HepG2 (cell line): Measurements from ENCODE around the gene COL5A1. TPM values are rescaled to one million over a fixed set of nuclear protein-coding genes. Genes with fewer than 3 reads are reported as not detected.

Experiments used
- ATAC-seq: fragments of 200-7000 bp; cut with Tn5 transposase; 3 replicates; pipeline ENCODE4 v1.9.1; 2020; ENCODE audit warnings: mild to moderate bottlenecking, moderate library complexity
- BruUV-seq: library from RNA; stranded (reverse); fragments of 400-500 nt; replicated peaks from 2 replicates; lab custom pipeline; 2021; lab: Mats Ljungman, UMichigan
- CTCF ChIA-PET: fragments of 300-600 bp; formaldehyde crosslinking; extraction: SDS; loops from one replicate; lab custom pipeline; 2021; ENCODE audit warnings: low total read pairs, inconsistent platforms, low intra/inter-chr PET ratio; lab: Yijun Ruan, JAX
- POLR2A ChIA-PET: fragments of 350-600 bp; sonication (Branson Sonifier 250); formaldehyde crosslinking; loops from one replicate; lab custom pipeline; 2020; ENCODE audit warnings: antibody characterized with exemption, inconsistent platforms; lab: Yijun Ruan, JAX
- DNase-seq: peaks from one replicate; pipeline ENCODE4 v3.0.0-alpha.2; 2015; ENCODE audit warnings: low spot score
- FAIRE-seq: peaks from 3 replicates; lab custom pipeline; 2011; peaks lifted over from hg19 to GRCh38; lab: Jason Lieb, UNC
- H2AFZ ChIP-seq: one replicate; pipeline ENCODE4 v1.6.1; 2011; ENCODE audit warnings: low read length, inconsistent platforms
- H3K27ac ChIP-seq: fragments of 300-600 bp; 3 replicates; pipeline ENCODE4 v1.8.0; 2011; ENCODE audit warnings: mixed run types, mild to moderate bottlenecking, mixed read lengths, low read length, inconsistent platforms; ENCODE audit not compliant: insufficient read depth; ENCODE audit errors: extremely low read length
- H3K27me3 ChIP-seq, 2 experiments: fragments of 200-600 bp in 1 of 2; 2 replicates in 1 of 2; 3 replicates in 1 of 2; pipeline versions ENCODE4 v1.6.0 to v1.8.0; 2011; ENCODE audit warnings: low read length in 2 of 2, mild to moderate bottlenecking in 2 of 2, moderate library complexity in 2 of 2, inconsistent platforms in 1 of 2; ENCODE audit not compliant: insufficient read depth in 2 of 2, control insufficient read depth in 1 of 2
- H3K36me3 ChIP-seq, 2 experiments: fragments of 200-600 bp in 1 of 2; replicated peaks in 1 of 2; 2 replicates in 1 of 2; 3 replicates in 1 of 2; pipeline versions ENCODE4 v1.5.1 to v1.8.0; 2011; ENCODE audit warnings: low read length in 2 of 2, inconsistent platforms in 1 of 2; ENCODE audit not compliant: insufficient read depth in 2 of 2, control insufficient read depth in 1 of 2
- H3K4me1 ChIP-seq: 2 replicates; pipeline ENCODE4 v1.5.1; 2012; ENCODE audit warnings: low read length, inconsistent platforms; ENCODE audit not compliant: insufficient read depth
- H3K4me2 ChIP-seq: 2 replicates; pipeline ENCODE4 v1.6.0; 2011; ENCODE audit warnings: low read depth, low read length, inconsistent platforms
- H3K4me3 ChIP-seq, 3 experiments: fragments of 200-600 bp in 1 of 3; sonication (generic), shearing (Covaris generic) in 1 of 3; replicated peaks in 1 of 3; 2 replicates each; pipeline ENCODE4 v1.5.1; 2011 to 2016; ENCODE audit warnings: low read length in 3 of 3, inconsistent platforms in 2 of 3, low read depth in 2 of 3, mild to moderate bottlenecking in 2 of 3, control low read depth in 1 of 3, mixed read lengths in 1 of 3; ENCODE audit not compliant: insufficient read depth in 1 of 3
- H3K79me2 ChIP-seq: one replicate; pipeline ENCODE4 v1.6.1; 2011; ENCODE audit warnings: low read length, inconsistent platforms; ENCODE audit not compliant: insufficient read depth
- H3K9ac ChIP-seq: 2 replicates; pipeline ENCODE4 v1.6.0; 2011; ENCODE audit warnings: mild to moderate bottlenecking, low read depth, low read length, inconsistent platforms; ENCODE audit not compliant: insufficient read depth
- H3K9me3 ChIP-seq: 2 replicates; pipeline ENCODE4 v1.5.1; 2012; ENCODE audit warnings: mild to moderate bottlenecking, low read length
- H4K20me1 ChIP-seq: 2 replicates; pipeline ENCODE4 v1.6.0; 2011; ENCODE audit warnings: inconsistent platforms, mild to moderate bottlenecking, low read length, moderate library complexity; ENCODE audit not compliant: insufficient read depth
- ARHGAP35 ChIP-seq: sonication (generic); formaldehyde crosslinking; IDR thresholded peaks from 2 replicates; pipeline ENCODE4 v1.9.0; 2022; ENCODE audit warnings: mild to moderate bottlenecking, inconsistent platforms, moderate library complexity, missing genetic modification reagents, borderline replicate concordance
- ERF ChIP-seq: IDR thresholded peaks from 2 replicates; pipeline ENCODE4 v1.6.1; 2018; ENCODE audit warnings: missing biosample characterization, missing genetic modification reagents
- GTF3A ChIP-seq: sonication (generic); formaldehyde crosslinking; conservative IDR thresholded peaks from 2 replicates; pipeline ENCODE4 v1.4.0; 2020; ENCODE audit warnings: mild to moderate bottlenecking, missing genetic modification reagents
- MTF1 ChIP-seq: sonication (generic); formaldehyde crosslinking; IDR thresholded peaks from 2 replicates; pipeline ENCODE4 v1.5.0; 2020; ENCODE audit warnings: missing genetic modification reagents
- SKIL ChIP-seq: sonication (generic); formaldehyde crosslinking; IDR thresholded peaks from 2 replicates; pipeline ENCODE4 v1.8.0; 2022; ENCODE audit warnings: missing genetic modification reagents, mild to moderate bottlenecking, moderate library complexity, borderline replicate concordance
- TMF1 ChIP-seq: sonication (generic); formaldehyde crosslinking; IDR thresholded peaks from 2 replicates; pipeline ENCODE4 v1.8.1; 2022; ENCODE audit warnings: low read depth, missing genetic modification reagents
- ZBTB43 ChIP-seq: sonication (generic); formaldehyde crosslinking; conservative IDR thresholded peaks from 2 replicates; pipeline ENCODE4 v1.4.0; 2020; ENCODE audit warnings: missing genetic modification reagents
- ZKSCAN5 ChIP-seq: sonication (generic); formaldehyde crosslinking; IDR thresholded peaks from 2 replicates; pipeline ENCODE4 v1.5.1; 2020; ENCODE audit warnings: mild to moderate bottlenecking, missing genetic modification reagents
- ZNF367 ChIP-seq: sonication (generic); formaldehyde crosslinking; IDR thresholded peaks from 2 replicates; pipeline ENCODE4 v1.4.0; 2020; ENCODE audit warnings: missing genetic modification reagents, borderline replicate concordance
- ZNF460 ChIP-seq: sonication (generic); formaldehyde crosslinking; IDR thresholded peaks from 2 replicates; pipeline ENCODE4 v1.5.1; 2020; ENCODE audit warnings: missing genetic modification reagents, mild to moderate bottlenecking, borderline replicate concordance
- ZNF562 ChIP-seq: sonication (generic); formaldehyde crosslinking; IDR thresholded peaks from 2 replicates; pipeline ENCODE4 v1.8.0; 2022; ENCODE audit warnings: missing genetic modification reagents, borderline replicate concordance
- ZNF646 ChIP-seq: sonication (generic); formaldehyde crosslinking; IDR thresholded peaks from 2 replicates; pipeline ENCODE4 v1.9.0; 2021; ENCODE audit warnings: mild to moderate bottlenecking, missing genetic modification reagents
- ZNF749 ChIP-seq: sonication (generic); formaldehyde crosslinking; IDR thresholded peaks from 2 replicates; pipeline ENCODE4 v1.8.0; 2022; ENCODE audit warnings: mild to moderate bottlenecking, missing genetic modification reagents, moderate library complexity, borderline replicate concordance
- ZNF777 ChIP-seq: sonication (generic); formaldehyde crosslinking; IDR thresholded peaks from 2 replicates; pipeline ENCODE4 v1.4.0; 2020; ENCODE audit warnings: missing genetic modification reagents
- WGBS: methylation state at CpG from one replicate; pipeline ENCODE4 v1.1.6; 2017; ENCODE audit warnings: low lambda C conversion rate; 5-methylcytosine and 5-hydroxymethylcytosine counted together
- in situ Hi-C: cut with HindIII; loops from 2 replicates; pipeline ENCODE4 v1.10.0; 2017; ENCODE audit warnings: low pct_unique_long_range_greater_than_20kb; ENCODE audit not compliant: extremely low pct_ligation_motif_present
- intact Hi-C: fragments of 100-400 bp; cut with micrococcal nuclease; formaldehyde crosslinking; loops from one replicate; pipeline ENCODE4 v1.10.0; 2022; ENCODE audit not compliant: unreplicated experiment
- polyA plus RNA-seq, 8 experiments: library from polyadenylated mRNA; depleted of rRNA in 3 of 8; stranded (reverse) in 7 of 8; unstranded in 1 of 8; fragments of >200 nt; fragmentation: Illumina TruSeq in 4 of 8; extraction: Trizol in 4 of 8; gene quantifications; 2 replicates each; pipeline versions ENCODE4 v1.2.1 to v1.2.3, GENCODE V29; 2011 to 2016; ENCODE audit warnings: low read depth in 4 of 8, missing spikeins in 1 of 8, mixed read lengths in 1 of 8; ENCODE audit not compliant: insufficient read depth in 1 of 8
- total RNA-seq, 5 experiments: library from RNA; depleted of rRNA; stranded (reverse); fragments of >200 nt; fragmentation: Illumina TruSeq; extraction: Trizol; gene quantifications; 2 replicates each; pipeline ENCODE4 v1.2.3, GENCODE V29; 2016; ENCODE audit warnings: low read depth in 1 of 5

COL5A1 gene
- total and polyA plus RNA-seq, 2 of the 13 experiments (the other 11 are each of a cell fraction or from before 2014, with no cell fraction given): not detected

- DNase-seq (no peak), FAIRE-seq (no peak), ATAC-seq (no peak)
- no TSS peak for BruUV-seq
- no peaks in the 10 kb centered on the region for H3K9me3 ChIP-seq
- intact Hi-C loops (no loop called here), in situ Hi-C loops (no loop called here)
- no peak overlapping the region for H3K9ac ChIP-seq
- no peak overlapping the region for H3K4me2 ChIP-seq
- TF ChIP-seq ZNF749 (no peak), TMF1 (CRISPR knock-in tag) (no peak), ZNF777 (CRISPR knock-in tag) (no peak), MTF1 (CRISPR knock-in tag) (no peak), GTF3A (no peak), ERF (CRISPR knock-in tag) (no peak), ARHGAP35 (CRISPR knock-in tag) (no peak), ZNF646 (CRISPR knock-in tag) (no peak), ZNF460 (CRISPR knock-in tag) (no peak), ZNF562 (CRISPR knock-in tag) (no peak), ZKSCAN5 (CRISPR knock-in tag) (no peak), SKIL (CRISPR knock-in tag) (no peak), ZNF367 (CRISPR knock-in tag) (no peak), ZBTB43 (CRISPR knock-in tag) (no peak)
- no peak overlapping the region for H3K4me3 ChIP-seq
- no peaks in the 10 kb centered on the region for H3K79me2 ChIP-seq
- H3K36me3 ChIP-seq: no peaks in the 10 kb centered on the region
- H2AFZ ChIP-seq: no peak overlapping the region
- 14% methylated on average over 15 of the region's 23 CpGs for WGBS
- H4K20me1 ChIP-seq: no peaks in the 10 kb centered on the region
- ChIA-PET CTCF (no interaction called here), POLR2A (no interaction called here)
- no peaks in the 10 kb centered on the region for H3K4me1 ChIP-seq
- peaks cover 14 to 76% of the 10 kb centered on the region in 2 experiments for H3K27me3 ChIP-seq
- H3K27ac ChIP-seq: no peak overlapping the region
Observed at GRCh38 chr9:134784577-134785305, 143.1 kb downstream of the COL5A1 start.
